GM21723 (cell line): Measurements from ENCODE around the gene NOL12.
"Not testable (repeated sequence)": the region's sequence is repeated elsewhere in the genome, so short reads cannot be mapped to it uniquely, and the experiment has no call there.

ENCODE experiments used
- ATAC-seq: cut with Tn5 transposase; IDR thresholded peaks from one replicate; pipeline ENCODE4 v1.9.1; 2021; ENCODE audit warnings: mild to moderate bottlenecking, moderate library complexity; ENCODE audit not compliant: unreplicated experiment

The NOL12 gene

DNA sequence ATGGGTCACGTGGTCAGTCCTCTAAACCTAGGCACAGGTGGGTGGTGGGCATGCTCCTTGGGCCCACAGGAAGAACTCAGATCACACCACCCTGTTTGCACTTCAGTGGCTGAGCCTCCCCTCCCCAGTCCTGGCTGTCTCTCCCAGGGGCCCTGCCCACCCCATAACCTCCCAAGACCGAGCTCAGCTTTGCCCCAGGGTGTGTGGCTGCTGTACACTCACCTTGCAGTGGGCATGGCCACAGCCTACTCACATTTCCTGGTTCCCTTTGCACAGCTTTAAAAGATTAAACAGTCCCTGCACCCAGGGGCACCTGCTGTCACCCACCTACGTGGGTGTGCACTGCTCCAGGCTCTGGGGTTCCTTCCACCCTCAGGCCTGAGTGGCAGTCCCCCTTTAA is 24.5 kb downstream of the NOL12 start:
- ATAC-seq, result no peak

- no peak for ATAC-seq
These were observed 25.3 kb downstream of the NOL12 start for GRCh38 chr22:37711490-37711889.

GRCh38 chr22:37713761-37714160 is 27.6 kb downstream of the NOL12 start:
- no peak for ATAC-seq

GRCh38 chr22:37714634-37715033 is 28.5 kb downstream of the NOL12 start:
- no peak for ATAC-seq

- no peak for ATAC-seq
These were observed 29.6 kb downstream of the NOL12 start for GRCh38 chr22:37715760-37716159.

DNA sequence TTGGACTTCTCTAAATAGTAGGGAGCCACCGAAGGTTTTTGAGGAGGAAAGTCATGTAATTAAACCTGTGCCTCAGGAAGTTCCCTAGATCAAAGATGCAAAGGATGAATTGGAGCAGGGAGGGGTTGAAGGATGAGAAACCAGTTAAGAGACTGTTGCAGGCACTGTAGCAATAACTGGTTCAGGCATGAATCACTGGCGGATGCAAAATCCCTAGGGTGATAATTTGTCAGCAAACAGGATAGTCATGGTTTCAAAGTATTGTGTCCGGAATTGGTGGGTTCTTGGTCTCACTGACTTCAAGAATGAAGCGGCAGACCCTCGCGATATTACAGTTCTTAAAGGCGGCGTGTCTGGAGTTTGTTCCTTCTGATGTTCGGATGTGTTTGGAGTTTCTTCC is 30.6 kb downstream of the NOL12 start:
- no peak for ATAC-seq

- not testable (repeated sequence) for ATAC-seq
These were observed 31.1 kb downstream of the NOL12 start for GRCh38 chr22:37717235-37717634.

DNA sequence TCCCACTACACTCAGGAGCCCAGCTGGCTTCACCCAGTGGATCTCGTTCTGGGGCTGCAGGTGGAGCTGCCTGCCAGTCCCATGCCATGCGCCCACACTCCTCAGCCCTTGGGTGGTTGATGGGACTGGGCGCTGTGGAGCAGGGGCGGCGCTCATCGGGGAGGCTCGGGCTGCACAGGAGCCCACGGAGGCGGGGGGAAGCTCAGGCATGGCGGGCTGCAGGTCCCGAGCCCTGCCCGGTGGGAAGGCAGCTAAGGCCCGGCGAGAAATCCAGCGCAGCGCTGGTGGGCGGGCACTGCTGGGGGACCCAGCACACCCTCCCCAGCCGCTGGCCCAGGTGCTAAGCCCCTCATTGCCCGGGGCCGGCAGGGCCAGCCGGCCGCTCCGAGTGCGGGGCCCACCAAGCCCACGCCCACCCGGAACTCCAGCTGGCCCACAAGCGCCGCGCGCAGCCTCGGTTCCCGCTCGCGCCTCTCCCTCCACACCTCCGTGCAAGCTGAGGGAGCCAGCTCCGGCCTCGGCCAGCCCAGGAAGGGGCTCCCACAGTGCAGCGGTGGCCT is 31.7 kb downstream of the NOL12 start:
- ATAC-seq, result not testable (repeated sequence)

DNA sequence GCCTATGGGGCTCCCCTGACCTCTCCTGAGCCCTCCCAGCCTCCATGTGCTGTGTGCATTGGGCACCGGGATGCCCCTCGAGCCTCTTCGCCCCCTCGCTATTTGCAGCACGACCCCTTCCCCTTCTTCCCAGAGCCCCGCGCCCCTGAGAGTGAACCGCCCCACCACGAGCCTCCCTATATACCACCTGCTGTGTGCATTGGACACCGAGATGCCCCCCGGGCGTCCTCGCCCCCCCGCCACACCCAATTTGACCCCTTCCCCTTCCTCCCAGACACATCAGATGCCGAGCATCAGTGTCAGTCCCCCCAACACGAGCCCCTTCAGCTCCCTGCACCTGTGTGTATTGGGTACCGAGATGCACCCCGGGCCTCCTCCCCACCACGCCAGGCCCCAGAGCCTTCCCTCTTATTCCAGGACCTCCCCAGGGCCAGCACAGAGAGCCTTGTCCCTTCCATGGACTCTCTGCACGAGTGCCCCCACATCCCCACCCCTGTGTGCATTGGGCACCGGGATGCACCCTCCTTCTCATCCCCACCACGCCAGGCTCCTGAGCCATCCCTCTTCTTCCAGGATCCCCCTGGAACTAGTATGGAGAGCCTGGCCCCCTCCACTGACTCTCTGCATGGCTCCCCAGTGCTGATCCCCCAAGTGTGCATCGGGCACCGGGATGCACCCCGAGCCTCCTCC is 39.6 kb downstream of the NOL12 start:
- no peak for ATAC-seq

DNA sequence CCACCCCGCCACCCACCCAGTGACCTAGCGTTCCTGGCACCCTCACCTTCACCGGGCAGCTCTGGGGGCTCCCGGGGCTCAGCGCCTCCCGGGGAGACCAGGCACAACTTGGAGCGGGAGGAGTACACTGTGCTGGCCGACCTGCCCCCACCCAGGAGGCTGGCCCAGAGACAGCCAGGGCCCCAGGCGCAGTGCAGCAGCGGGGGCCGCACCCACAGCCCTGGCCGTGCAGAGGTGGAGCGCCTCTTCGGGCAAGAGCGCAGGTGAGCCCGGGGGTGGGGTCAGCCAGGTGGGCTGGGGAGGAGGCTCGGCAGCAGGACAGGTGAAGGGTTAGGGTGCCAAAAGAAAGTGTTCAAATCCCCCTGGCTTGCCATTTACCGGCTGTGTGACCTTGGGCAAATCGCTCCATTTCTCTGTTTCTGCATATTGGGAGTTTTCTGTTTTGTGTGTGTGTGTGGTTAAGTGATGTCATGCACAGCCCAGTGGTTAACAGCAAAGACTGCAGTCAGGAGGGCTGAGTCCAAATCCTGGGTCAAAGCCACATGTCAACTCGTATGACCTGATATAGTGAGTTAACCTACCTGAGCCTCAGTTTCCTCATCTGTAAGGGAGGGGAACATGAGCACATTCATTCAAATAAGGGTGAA is 40.2 kb downstream of the NOL12 start:
- no peak for ATAC-seq

DNA sequence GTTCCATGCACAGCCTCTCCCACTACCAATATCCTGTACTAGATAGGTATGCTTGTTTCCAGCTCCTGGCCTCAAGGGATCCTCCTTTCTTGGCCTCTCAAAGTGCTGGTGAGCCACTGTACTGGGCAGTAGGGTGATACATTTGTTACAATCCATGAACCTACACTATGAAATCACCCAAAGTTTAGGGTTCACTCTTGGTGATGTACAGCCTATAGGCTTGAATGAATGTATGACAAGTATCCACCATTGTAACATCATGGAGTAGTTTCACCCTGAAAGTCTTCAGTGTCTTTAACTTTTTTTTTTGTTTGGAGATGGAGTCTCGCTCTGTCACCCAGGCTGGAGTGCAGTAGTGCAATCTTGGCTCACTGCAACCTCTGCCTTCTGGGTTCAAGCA is 42.5 kb downstream of the NOL12 start:
- no peak for ATAC-seq

GRCh38 chr22:37731804-37732471 is 45.8 kb downstream of the NOL12 start:
- ATAC-seq, result no peak

GRCh38 chr22:37732699-37733607 is 46.8 kb downstream of the NOL12 start:
- no peak for ATAC-seq

- ATAC-seq, result no peak
These were observed 47.7 kb downstream of the NOL12 start for GRCh38 chr22:37733625-37734401.

DNA sequence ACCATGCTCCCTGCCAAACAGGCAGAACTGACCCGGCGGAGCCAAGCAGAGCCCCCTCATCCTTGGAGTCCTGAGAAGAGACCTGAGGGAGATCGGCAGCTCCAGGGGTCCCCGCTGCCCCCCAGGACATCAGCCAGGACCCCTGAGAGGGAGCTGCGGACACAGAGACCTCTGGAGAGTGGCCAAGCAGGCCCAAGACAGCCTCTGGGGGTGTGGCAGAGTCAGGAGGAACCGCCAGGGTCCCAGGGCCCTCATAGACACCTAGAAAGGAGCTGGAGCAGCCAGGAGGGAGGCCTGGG is 48.2 kb downstream of the NOL12 start:
- ATAC-seq, result no peak

DNA sequence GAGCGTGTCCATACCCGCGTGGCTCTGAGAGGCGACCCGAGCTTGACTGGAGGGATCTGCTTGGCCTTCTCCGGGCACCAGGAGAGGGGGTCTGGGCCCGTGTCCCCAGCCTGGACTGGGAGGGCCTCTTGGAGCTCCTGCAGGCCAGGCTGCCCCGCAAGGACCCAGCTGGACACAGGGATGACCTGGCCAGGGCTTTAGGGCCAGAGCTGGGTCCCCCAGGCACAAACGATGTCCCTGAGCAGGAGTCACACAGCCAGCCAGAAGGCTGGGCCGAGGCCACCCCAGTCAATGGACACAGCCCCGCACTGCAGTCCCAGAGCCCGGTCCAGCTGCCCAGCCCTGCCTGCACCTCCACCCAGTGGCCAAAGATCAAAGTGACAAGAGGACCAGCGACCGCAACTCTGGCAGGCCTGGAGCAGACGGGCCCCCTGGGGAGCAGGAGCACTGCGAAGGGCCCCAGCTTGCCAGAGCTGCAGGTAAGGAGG is 48.9 kb downstream of the NOL12 start:
- ATAC-seq, result no peak

- no peak for ATAC-seq
These were observed 52.9 kb downstream of the NOL12 start for GRCh38 chr22:37739035-37739434.

DNA sequence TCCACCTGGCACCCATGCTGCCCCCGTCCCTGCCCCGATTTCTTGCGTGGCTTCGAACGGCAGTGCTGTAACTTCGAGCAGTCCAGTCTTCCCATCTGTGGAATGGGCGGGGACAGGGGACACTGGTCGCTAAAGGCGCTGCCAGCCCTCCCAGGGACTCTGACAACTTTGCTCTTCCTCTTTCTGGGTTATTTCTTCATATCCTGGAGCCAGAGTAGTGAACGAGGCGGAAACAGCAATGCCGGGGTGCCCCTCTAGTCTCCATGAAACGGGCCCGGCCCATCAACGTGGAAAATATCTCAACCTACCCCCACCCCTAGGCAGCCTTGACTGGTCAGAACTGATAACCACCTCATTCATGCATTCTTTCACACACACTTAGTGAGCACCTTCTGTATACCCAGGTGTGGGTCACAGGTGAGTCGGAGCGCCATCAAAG is 53.5 kb downstream of the NOL12 start:
- ATAC-seq, result no peak

DNA sequence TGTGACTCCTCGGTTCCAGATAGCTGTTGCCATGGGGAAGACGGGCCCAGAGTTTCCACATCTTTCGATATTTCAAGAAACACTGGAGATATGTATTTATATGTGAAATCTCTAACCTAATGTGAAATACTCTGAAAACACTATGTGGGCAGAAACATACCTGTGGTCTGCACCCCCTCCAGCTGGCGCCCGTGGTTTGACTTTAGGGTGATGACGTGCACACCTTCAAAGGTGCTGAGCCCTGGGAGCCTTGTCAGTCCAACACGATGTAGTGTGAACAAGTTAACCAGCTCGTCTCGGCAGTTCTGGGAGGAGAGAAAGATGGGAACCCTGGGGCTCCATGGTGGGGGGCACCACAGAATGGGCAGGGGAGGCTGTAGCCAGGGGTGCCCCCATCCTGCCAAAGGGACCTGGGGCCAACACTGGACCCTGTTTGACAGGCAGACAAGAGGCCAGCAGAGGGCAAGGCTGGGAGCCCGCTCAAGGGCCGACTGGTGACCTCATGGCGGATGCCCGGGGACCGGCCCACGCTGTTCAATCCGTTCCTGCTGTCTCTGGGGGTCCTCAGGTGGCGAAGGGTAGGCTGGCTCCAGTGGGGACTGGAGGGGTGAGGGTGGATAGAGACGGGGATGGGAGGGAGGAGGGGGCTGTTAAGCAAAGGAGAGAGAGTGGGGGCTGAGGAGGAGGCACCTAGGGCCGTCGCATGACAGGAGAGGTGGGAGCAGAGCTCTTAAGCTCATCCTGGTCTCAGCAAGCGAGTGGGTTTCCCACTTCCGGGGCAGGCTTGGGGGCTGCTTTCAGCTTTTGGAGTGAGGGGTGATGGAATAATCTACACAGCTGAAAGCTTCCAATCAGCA is 54.5 kb downstream of the NOL12 start:
- no peak for ATAC-seq
